B cell (primary cell): ENCODE results near the gene CHMP1A. TPM values are rescaled to one million over a fixed set of nuclear protein-coding genes. Genes with fewer than 3 reads are reported as not detected.

Experiments
- ATAC-seq: fragments of 200-7000 bp; cut with Tn5 transposase; one replicate; pipeline ENCODE4 v1.10.0; 2021; ENCODE audit warnings: low read depth, mild to moderate bottlenecking, moderate number of reproducible peaks, moderate library complexity
- CTCF ChIA-PET: fragments of 350-600 bp; sonication (Branson Sonifier 250); formaldehyde crosslinking; loops from one replicate; lab custom pipeline; 2021; ENCODE audit warnings: antibody characterized with exemption, inconsistent platforms; lab: Charles Lee
- POLR2A ChIA-PET: fragments of 350-600 bp; sonication (Branson Sonifier 250); formaldehyde crosslinking; loops from one replicate; lab custom pipeline; 2021; ENCODE audit warnings: antibody characterized with exemption; lab: Charles Lee
- DNase-seq: peaks from one replicate; pipeline ENCODE4 v3.0.0; 2013
- H2AFZ ChIP-seq: 2 replicates; pipeline ENCODE4 v1.6.1; 2012; ENCODE audit warnings: mild to moderate bottlenecking, low read depth, low read length; ENCODE audit not compliant: insufficient read depth, poor library complexity, severe bottlenecking
- H3K27ac ChIP-seq, 2 donors: 1 replicate in 1 of 2; 2 replicates in 1 of 2; pipeline ENCODE4 v1.5.1; 2012 to 2013; ENCODE audit warnings: low read length in 2 of 2, mild to moderate bottlenecking in 2 of 2, moderate library complexity in 1 of 2
- H3K27me3 ChIP-seq, 4 experiments: fragments of 200-600 bp in 1 of 4; sonication (generic) in 1 of 4; replicated peaks in 1 of 4; 1 replicate in 2 of 4; 2 replicates in 2 of 4; pipeline versions ENCODE4 v1.6.1 to v1.7.0; 2013 to 2016; ENCODE audit warnings: low read length in 3 of 4, mild to moderate bottlenecking in 2 of 4, mixed read lengths in 1 of 4, moderate library complexity in 1 of 4; ENCODE audit not compliant: insufficient read depth in 4 of 4, control insufficient read depth in 3 of 4; ENCODE audit errors: control extremely low read depth in 1 of 4
- H3K36me3 ChIP-seq, 2 experiments: replicated peaks in 1 of 2; 1 replicate in 1 of 2; 2 replicates in 1 of 2; pipeline versions ENCODE4 v1.6.1 to v1.7.1; 2013; ENCODE audit warnings: low read length in 1 of 2; ENCODE audit not compliant: insufficient read depth in 2 of 2, control insufficient read depth in 1 of 2; ENCODE audit errors: control extremely low read depth in 1 of 2, extremely low read depth in 1 of 2
- H3K4me1 ChIP-seq, 2 donors: fragments of 200-600 bp in 1 of 2; sonication (generic) in 1 of 2; 1 replicate in 1 of 2; 2 replicates in 1 of 2; pipeline versions ENCODE4 v1.5.1 to v1.6.1; 2013 to 2017; ENCODE audit warnings: low read length in 2 of 2; ENCODE audit not compliant: control insufficient read depth in 2 of 2, insufficient read depth in 2 of 2
- H3K4me2 ChIP-seq: replicated peaks from 2 replicates; pipeline ENCODE3; 2012; ENCODE audit warnings: mild to moderate bottlenecking, low read depth, low read length; ENCODE audit not compliant: poor library complexity, severe bottlenecking
- H3K4me3 ChIP-seq, 5 experiments: fragments of 200-600 bp in 1 of 5; sonication (generic) in 1 of 5; 1 replicate in 3 of 5; 2 replicates in 2 of 5; pipeline versions ENCODE4 v1.5.1 to v1.7.0; 2011 to 2016; ENCODE audit warnings: low read length in 4 of 5, mild to moderate bottlenecking in 4 of 5, low read depth in 2 of 5, control low read depth in 1 of 5, moderate library complexity in 1 of 5; ENCODE audit not compliant: insufficient read depth in 1 of 5; ENCODE audit errors: control extremely low read depth in 1 of 5, extremely low read depth in 1 of 5
- H3K79me2 ChIP-seq: fragments of 200-600 bp; sonication (generic); one replicate; pipeline ENCODE4 v1.6.0; 2016; ENCODE audit warnings: low read length; ENCODE audit not compliant: control insufficient read depth, insufficient read depth
- H3K9ac ChIP-seq: fragments of 200-600 bp; sonication (generic); 2 replicates; pipeline ENCODE4 v1.6.1; 2017; ENCODE audit warnings: mild to moderate bottlenecking, low read length, moderate library complexity
- H3K9me3 ChIP-seq, 3 donors: one replicate each; pipeline versions ENCODE4 v1.6.1 to v1.7.1; 2013; ENCODE audit warnings: low read length in 2 of 3; ENCODE audit not compliant: control insufficient read depth in 2 of 3, insufficient read depth in 1 of 3; ENCODE audit errors: control extremely low read depth in 1 of 3
- H4K20me1 ChIP-seq: 2 replicates; pipeline ENCODE4 v1.6.0; 2012; ENCODE audit warnings: mild to moderate bottlenecking, low read length; ENCODE audit not compliant: insufficient read depth, control insufficient read depth, poor library complexity, severe bottlenecking
- H3K27ac Mint-ChIP-seq: one replicate; pipeline ENCODE4 v1.8.0; 2021; ENCODE audit warnings: mixed read lengths
- H3K27me3 Mint-ChIP-seq: one replicate; pipeline ENCODE4 v1.8.0; 2021; ENCODE audit warnings: mixed read lengths
- H3K4me1 Mint-ChIP-seq: one replicate; pipeline ENCODE4 v1.8.0; 2021; ENCODE audit warnings: mixed read lengths
- H3K4me3 Mint-ChIP-seq: one replicate; pipeline ENCODE4 v1.8.0; 2021; ENCODE audit warnings: mixed read lengths
- H3K9me3 Mint-ChIP-seq: one replicate; pipeline ENCODE4 v1.8.0; 2022; ENCODE audit warnings: mixed read lengths; ENCODE audit not compliant: insufficient read depth
- CTCF ChIP-seq: fragments of 200-600 bp; IDR thresholded peaks from one replicate; pipeline ENCODE4 v1.8.0; 2022; ENCODE audit warnings: antibody characterized with exemption, mild to moderate bottlenecking
- EZH2 ChIP-seq: IDR thresholded peaks from 2 replicates; pipeline ENCODE4 v1.6.1; 2012; ENCODE audit warnings: borderline replicate concordance, low read depth, mild to moderate bottlenecking, moderate library complexity, low read length; ENCODE audit not compliant: insufficient read depth, poor library complexity, severe bottlenecking
- WGBS: methylation state at CpG from one replicate; pipeline ENCODE4 v1.1.5; 2013; ENCODE audit warnings: missing lambda C conversion rate; ENCODE audit not compliant: insufficient coverage; 5-methylcytosine and 5-hydroxymethylcytosine counted together
- intact Hi-C: fragments of 100-400 bp; cut with micrococcal nuclease; formaldehyde crosslinking; loops from one replicate; pipeline ENCODE4 v1.10.0; 2022
- polyA plus RNA-seq: library from polyadenylated mRNA; depleted of rRNA; stranded (reverse); fragments of >200 nt; gene quantifications from 2 replicates; pipeline ENCODE4 v1.2.3, GENCODE V29; 2012
- total RNA-seq, 2 donors: library from RNA; stranded (reverse); fragments of 120-200 nt in 1 of 2; gene quantifications; 1 replicate in 1 of 2; 2 replicates in 1 of 2; pipeline versions ENCODE4 v1.2.3 to v1.2.4, GENCODE V29; 2013 to 2022

CHMP1A gene
- total and polyA plus RNA-seq, 2 donors (not counting 1 experiment from before 2014, with no cell fraction given), result 80.4 to 88.1 TPM

- WGBS, result 90% methylated on average over 13 of the region's 13 CpGs
Observed at GRCh38 chr16:89669755-89670154, 12.2 kb upstream of the CHMP1A start.

GRCh38 chr16:89668790-89669158, 11.3 kb upstream of the CHMP1A start:
- DNase-seq, result no peak
- CTCF ChIA-PET, result interaction anchor here (0.6 to 1.2 kb wide), 3 partner anchors 9 to 126 kb away, joined by 3 read pairs; no protein-coding TSS in a partner anchor
- Histone ChIP-seq H2AFZ (peak overlapping the region; percentile 32), H4K20me1 (no peaks in the 10 kb centered on the region), H3K9ac (no peak overlapping the region), H3K4me2 (peak overlapping the region; percentile 35), H3K4me3 (no peak overlapping the region), H3K79me2 (no peaks in the 10 kb centered on the region), H3K9me3 (peaks cover 0 to 3% (median 0%) of the 10 kb centered on the region in 3 donors), H3K4me1 (no peaks in the 10 kb centered on the region), H3K27ac (no peak overlapping the region), H3K36me3 (no peaks in the 10 kb centered on the region), H3K27me3 (no peaks in the 10 kb centered on the region)
- intact Hi-C loops, result no loop called here
- Mint-ChIP-seq H3K27me3 (no peaks in the 10 kb centered on the region), H3K27ac (no peak overlapping the region), H3K4me1 (peaks cover 3% of the 10 kb centered on the region), H3K4me3 (no peak overlapping the region), H3K9me3 (no peaks in the 10 kb centered on the region)
- POLR2A ChIA-PET, result no interaction called here
- no peak for ATAC-seq
- TF ChIP-seq EZH2, result no peak
- no peak for TF ChIP-seq CTCF
- 78% methylated on average over 4 of the region's 5 CpGs for WGBS

More at GRCh38 chr16:89669755-89670154, 12.2 kb upstream of the CHMP1A start:
- peaks cover 0 to 3% (median 0%) of the 10 kb centered on the region in 3 donors for H3K9me3 ChIP-seq
- Mint-ChIP-seq H3K9me3 (no peaks in the 10 kb centered on the region), H3K4me1 (peaks cover 3% of the 10 kb centered on the region), H3K4me3 (no peak overlapping the region), H3K27ac (no peak overlapping the region), H3K27me3 (no peaks in the 10 kb centered on the region)
- H4K20me1 ChIP-seq, result no peaks in the 10 kb centered on the region
- no peak overlapping the region for H3K9ac ChIP-seq
- no peak for TF ChIP-seq EZH2
- no peak for TF ChIP-seq CTCF
- no peaks in the 10 kb centered on the region for H3K4me1 ChIP-seq
- CTCF ChIA-PET, result interaction anchor here (1.4 kb wide), 1 partner anchor 14 kb away, joined by 3 read pairs; no protein-coding TSS in a partner anchor
- no peak overlapping the region for H2AFZ ChIP-seq
- intact Hi-C loops, result no loop called here
- no peaks in the 10 kb centered on the region for H3K27me3 ChIP-seq
- no peaks in the 10 kb centered on the region for H3K79me2 ChIP-seq
- no peaks in the 10 kb centered on the region for H3K36me3 ChIP-seq
- no peak for DNase-seq
- ATAC-seq, result no peak
- POLR2A ChIA-PET, result no interaction called here
- no peak overlapping the region for H3K27ac ChIP-seq
- no peak overlapping the region for H3K4me3 ChIP-seq
- no peak overlapping the region for H3K4me2 ChIP-seq
